DOHH2 (cell line): ENCODE results near the gene ANKHD1.

Source experiments
- H3F3A ChIP-seq: fragments of 200-600 bp; sonication (generic), shearing (Covaris generic); 2 replicates; pipeline ENCODE4 v1.6.0; 2016; ENCODE audit warnings: antibody characterized with exemption, mild to moderate bottlenecking; ENCODE audit not compliant: control insufficient read depth, insufficient read depth
- H3K27ac ChIP-seq: fragments of 200-600 bp; sonication (generic); 2 replicates; pipeline ENCODE4 v1.5.1; 2014; ENCODE audit warnings: low read depth, mild to moderate bottlenecking, low read length, moderate library complexity
- H3K27me3 ChIP-seq: fragments of 200-600 bp; sonication (generic); 2 replicates; pipeline ENCODE4 v1.6.1; 2014; ENCODE audit warnings: mild to moderate bottlenecking, low read length, mixed read lengths; ENCODE audit not compliant: control insufficient read depth
- H3K36me3 ChIP-seq: fragments of 200-600 bp; sonication (generic); 2 replicates; pipeline ENCODE4 v1.6.1; 2014; ENCODE audit warnings: mild to moderate bottlenecking, low read length, moderate library complexity, mixed read lengths; ENCODE audit not compliant: control insufficient read depth
- H3K4me1 ChIP-seq: fragments of 200-600 bp; sonication (generic); 2 replicates; pipeline ENCODE4 v1.6.1; 2014; ENCODE audit warnings: mild to moderate bottlenecking, low read length, mixed read lengths; ENCODE audit not compliant: control insufficient read depth
- H3K4me2 ChIP-seq: fragments of 200-600 bp; sonication (generic); 2 replicates; pipeline ENCODE4 v1.6.0; 2014; ENCODE audit warnings: mild to moderate bottlenecking, low read length, moderate library complexity
- H3K4me3 ChIP-seq: fragments of 200-600 bp; sonication (generic); 2 replicates; pipeline ENCODE4 v1.5.1; 2014; ENCODE audit warnings: mild to moderate bottlenecking, low read length, mixed read lengths
- H3K79me2 ChIP-seq: fragments of 200-600 bp; sonication (generic); 2 replicates; pipeline ENCODE4 v1.6.1; 2014; ENCODE audit warnings: mild to moderate bottlenecking, low read length, mixed read lengths; ENCODE audit not compliant: control insufficient read depth
- H3K9me2 ChIP-seq: fragments of 200-600 bp; sonication (generic); replicated peaks from 2 replicates; pipeline ENCODE4 v1.6.1; 2014; ENCODE audit warnings: mild to moderate bottlenecking, low read length, mixed read lengths; ENCODE audit not compliant: control insufficient read depth
- H3K9me3 ChIP-seq: fragments of 200-600 bp; sonication (generic); 2 replicates; pipeline ENCODE4 v1.6.1; 2014; ENCODE audit warnings: antibody characterized with exemption, low read length, mixed read lengths; ENCODE audit not compliant: control insufficient read depth, insufficient read depth
- H4K20me1 ChIP-seq: fragments of 200-600 bp; sonication (generic); 2 replicates; pipeline ENCODE4 v1.6.0; 2014; ENCODE audit warnings: low read depth, mild to moderate bottlenecking, antibody characterized with exemption, low read length, moderate library complexity; ENCODE audit not compliant: control insufficient read depth, insufficient read depth
- EZH2phosphoT487 ChIP-seq: fragments of 200-600 bp; sonication (generic); IDR thresholded peaks from 2 replicates; pipeline ENCODE4 v1.6.1; 2017; ENCODE audit warnings: borderline replicate concordance, mild to moderate bottlenecking, antibody characterized with exemption, low read length, moderate library complexity, mixed read lengths
- TF ChIP-seq, protein P1 (sequence below): fragments of 200-600 bp; sonication (generic); IDR thresholded peaks from one replicate; pipeline ENCODE4 v1.5.1; 2014; ENCODE audit warnings: antibody characterized with exemption, mild to moderate bottlenecking, low read depth, low read length; ENCODE audit not compliant: poor library complexity, severe bottlenecking

ANKHD1 gene

DNA sequence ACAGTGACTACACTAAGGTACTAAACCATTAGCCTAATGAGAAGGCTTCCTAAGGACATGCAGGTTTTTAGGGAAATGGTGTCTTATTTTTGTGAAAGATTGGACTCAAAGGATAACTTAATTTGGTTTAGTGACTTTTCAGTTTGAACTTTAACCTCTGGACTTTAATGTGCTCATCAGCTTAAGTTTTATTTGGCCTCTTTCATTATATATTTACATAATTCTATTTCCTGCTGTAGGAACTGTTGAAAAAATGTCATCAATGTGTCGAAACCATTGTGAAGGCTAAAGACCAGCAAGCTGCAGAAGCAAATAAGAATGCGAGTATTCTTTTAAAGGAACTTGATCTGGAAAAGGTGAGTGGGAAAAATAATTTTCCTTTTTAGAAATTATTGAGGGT lies 111.5 kb downstream of the ANKHD1 start:
- H3K9me2 ChIP-seq: no peaks in the 10 kb centered on the region
- H3K27me3 ChIP-seq: no peaks in the 10 kb centered on the region
- H3K4me2 ChIP-seq: no peak overlapping the region
- no peaks in the 10 kb centered on the region for H3F3A ChIP-seq
- H3K9me3 ChIP-seq: no peaks in the 10 kb centered on the region
- H3K79me2 ChIP-seq: no peaks in the 10 kb centered on the region
- H3K36me3 ChIP-seq: peaks cover 71% of the 10 kb centered on the region
- no peaks in the 10 kb centered on the region for H4K20me1 ChIP-seq
- TF ChIP-seq, protein P1, sequence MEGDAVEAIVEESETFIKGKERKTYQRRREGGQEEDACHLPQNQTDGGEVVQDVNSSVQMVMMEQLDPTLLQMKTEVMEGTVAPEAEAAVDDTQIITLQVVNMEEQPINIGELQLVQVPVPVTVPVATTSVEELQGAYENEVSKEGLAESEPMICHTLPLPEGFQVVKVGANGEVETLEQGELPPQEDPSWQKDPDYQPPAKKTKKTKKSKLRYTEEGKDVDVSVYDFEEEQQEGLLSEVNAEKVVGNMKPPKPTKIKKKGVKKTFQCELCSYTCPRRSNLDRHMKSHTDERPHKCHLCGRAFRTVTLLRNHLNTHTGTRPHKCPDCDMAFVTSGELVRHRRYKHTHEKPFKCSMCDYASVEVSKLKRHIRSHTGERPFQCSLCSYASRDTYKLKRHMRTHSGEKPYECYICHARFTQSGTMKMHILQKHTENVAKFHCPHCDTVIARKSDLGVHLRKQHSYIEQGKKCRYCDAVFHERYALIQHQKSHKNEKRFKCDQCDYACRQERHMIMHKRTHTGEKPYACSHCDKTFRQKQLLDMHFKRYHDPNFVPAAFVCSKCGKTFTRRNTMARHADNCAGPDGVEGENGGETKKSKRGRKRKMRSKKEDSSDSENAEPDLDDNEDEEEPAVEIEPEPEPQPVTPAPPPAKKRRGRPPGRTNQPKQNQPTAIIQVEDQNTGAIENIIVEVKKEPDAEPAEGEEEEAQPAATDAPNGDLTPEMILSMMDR: no peak
- TF ChIP-seq EZH2phosphoT487: no peak
- H3K4me1 ChIP-seq: no peaks in the 10 kb centered on the region
- no peak overlapping the region for H3K4me3 ChIP-seq
- no peak overlapping the region for H3K27ac ChIP-seq

- TF ChIP-seq, protein P1: no peak
- TF ChIP-seq EZH2phosphoT487: no peak
- no peaks in the 10 kb centered on the region for H3K27me3 ChIP-seq
- no peaks in the 10 kb centered on the region for H3K9me3 ChIP-seq
- 0 out of 2 replicates have a peak, but pooled peaks cover 5% of the 10 kb centered on the region for H3F3A ChIP-seq
- H3K9me2 ChIP-seq: no peaks in the 10 kb centered on the region
- H3K27ac ChIP-seq: no peak overlapping the region
- no peaks in the 10 kb centered on the region for H3K79me2 ChIP-seq
- H3K4me1 ChIP-seq: 0 out of 2 replicates have a peak, but pooled peaks cover 6% of the 10 kb centered on the region
- peaks cover 55% of the 10 kb centered on the region for H3K36me3 ChIP-seq
- H4K20me1 ChIP-seq: no peaks in the 10 kb centered on the region
- H3K4me3 ChIP-seq: no peak overlapping the region
- no peak overlapping the region for H3K4me2 ChIP-seq
Observed at GRCh38 chr5:140524003-140524402, 122.4 kb downstream of the ANKHD1 start.

GRCh38 chr5:140540227-140540626 lies 138.6 kb downstream of the ANKHD1 start:
- H3K9me2 ChIP-seq: no peaks in the 10 kb centered on the region
- H3F3A ChIP-seq: no peaks in the 10 kb centered on the region
- H3K36me3 ChIP-seq: peaks cover 75% of the 10 kb centered on the region
- H3K79me2 ChIP-seq: no peaks in the 10 kb centered on the region
- H4K20me1 ChIP-seq: no peaks in the 10 kb centered on the region
- H3K9me3 ChIP-seq: no peaks in the 10 kb centered on the region
- H3K27ac ChIP-seq: no peak overlapping the region
- TF ChIP-seq, protein P1: no peak
- TF ChIP-seq EZH2phosphoT487: no peak
- no peaks in the 10 kb centered on the region for H3K27me3 ChIP-seq
- H3K4me2 ChIP-seq: no peak overlapping the region
- no peaks in the 10 kb centered on the region for H3K4me1 ChIP-seq
- no peak overlapping the region for H3K4me3 ChIP-seq

- TF ChIP-seq, protein P1: no peak
- TF ChIP-seq EZH2phosphoT487: no peak
- Histone ChIP-seq H3K4me1 (peaks cover 12% of the 10 kb centered on the region), H3F3A (peaks cover 7% of the 10 kb centered on the region), H3K9me2 (no peaks in the 10 kb centered on the region), H3K27ac (no peak overlapping the region), H3K4me2 (no peak overlapping the region), H3K79me2 (no peaks in the 10 kb centered on the region), H3K36me3 (peaks cover 53% of the 10 kb centered on the region), H3K27me3 (no peaks in the 10 kb centered on the region), H4K20me1 (no peaks in the 10 kb centered on the region), H3K4me3 (no peak overlapping the region), H3K9me3 (no peaks in the 10 kb centered on the region)
Observed at GRCh38 chr5:140542972-140543371, 141.3 kb downstream of the ANKHD1 start.
